Sigmoid colon (tissue), 7 donors: ENCODE results near the gene RILPL2. TPM values are rescaled to one million over a fixed set of nuclear protein-coding genes. Genes with fewer than 3 reads are reported as not detected.

Source experiments
- DNase-seq: peaks from one replicate; pipeline ENCODE4 v3.0.0-alpha.2; 2019
- H3K27ac ChIP-seq, 4 donors: fragments of 200-600 bp; sonication (generic); one replicate each; pipeline ENCODE4 v1.5.1; 2016 to 2019; ENCODE audit warnings: mild to moderate bottlenecking in 1 of 4
- H3K27me3 ChIP-seq, 3 donors: fragments of 200-600 bp; sonication (generic); one replicate each; pipeline ENCODE4 v1.5.1; 2019; ENCODE audit warnings: mild to moderate bottlenecking in 1 of 3
- H3K36me3 ChIP-seq, 4 donors: fragments of 200-600 bp; sonication (generic); one replicate each; pipeline ENCODE4 v1.5.1; 2016 to 2019
- H3K4me1 ChIP-seq, 4 donors: fragments of 200-600 bp; sonication (generic); one replicate each; pipeline ENCODE4 v1.5.1; 2017 to 2019
- H3K4me3 ChIP-seq, 4 donors: fragments of 200-600 bp; sonication (generic); one replicate each; pipeline ENCODE4 v1.5.1; 2017 to 2019; ENCODE audit warnings: mild to moderate bottlenecking in 2 of 4, moderate library complexity in 1 of 4
- H3K9me3 ChIP-seq, 4 donors: fragments of 200-600 bp in 3 of 4; sonication (generic) in 3 of 4; one replicate each; pipeline versions ENCODE4 v1.5.1 to v1.6.1; 2013 to 2019
- EP300 ChIP-seq, 4 donors: sonication (generic); formaldehyde crosslinking; IDR thresholded peaks; one replicate each; pipeline ENCODE4 v1.6.1; 2017; ENCODE audit warnings: antibody characterized with exemption in 4 of 4
- POLR2A ChIP-seq, 2 donors: fragments of 450-650 bp; IDR thresholded peaks; one replicate each; pipeline ENCODE4 v1.6.1; 2016; ENCODE audit warnings: antibody characterized with exemption in 2 of 2, mild to moderate bottlenecking in 2 of 2, moderate library complexity in 2 of 2
- POLR2AphosphoS5 ChIP-seq, 4 donors: sonication (generic); formaldehyde crosslinking; IDR thresholded peaks; one replicate each; pipeline ENCODE4 v1.6.1; 2017; ENCODE audit warnings: antibody characterized with exemption in 4 of 4
- WGBS, 2 donors: extraction: QIAGEN DNeasy Blood & Tissue Kit; methylation state at CpG; one replicate each; pipeline ENCODE4 v1.1.7; 2013; 5-methylcytosine and 5-hydroxymethylcytosine counted together
- intact Hi-C: fragments of 100-400 bp; cut with DNase I; formaldehyde crosslinking; loops from one replicate; pipeline ENCODE4 v1.15.1; 2023
- polyA plus RNA-seq, 3 donors: library from polyadenylated mRNA; stranded (reverse); fragments of 200-250 nt; gene quantifications; one replicate each; pipeline ENCODE4 v1.2.3, GENCODE V29; 2013
- total RNA-seq, 4 donors: library from RNA; depleted of rRNA; stranded (reverse); fragments of >200 nt; gene quantifications; one replicate each; pipeline ENCODE4 v1.1.0, GENCODE V29; 2016
- TF ChIP-seq, protein P1 (sequence below), 4 experiments: fragments of 450-650 bp in 3 of 4; fragments of 200-600 bp in 1 of 4; IDR thresholded peaks; one replicate each; pipeline ENCODE4 v1.5.1; 2016 to 2019; ENCODE audit warnings: antibody characterized with exemption in 4 of 4, mild to moderate bottlenecking in 3 of 4, moderate library complexity in 2 of 4
- donor health status: healthy with polysubstance abuse.
- donor health status: Bipolar disorder and iron deficiency.
- donor health status: healthy.

The RILPL2 gene
- total and polyA plus RNA-seq, 7 donors: 1.6 to 6.5 (median 6.0) TPM

DNA sequence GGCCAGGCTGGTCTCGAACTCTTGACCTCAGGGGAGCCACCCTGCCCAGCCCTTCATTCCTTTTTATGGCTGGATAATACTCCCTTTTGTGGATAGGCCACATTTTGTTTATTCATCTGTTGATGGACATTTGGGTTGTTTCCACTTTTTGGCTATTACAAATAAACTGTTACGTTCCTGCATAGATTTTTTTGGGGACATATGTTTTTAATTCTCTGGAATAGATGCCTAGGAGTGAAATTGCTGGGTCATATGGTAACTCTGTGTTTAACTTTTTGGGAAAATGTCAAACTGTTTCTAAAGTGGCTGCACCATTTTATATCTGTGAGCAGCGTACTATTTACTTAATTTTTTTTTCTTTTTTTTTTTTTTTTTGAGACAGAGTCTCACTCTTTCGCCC is 42.7 kb downstream of the RILPL2 start:
- TF ChIP-seq POLR2AphosphoS5 (IDR thresholded peaks at IDR 0.05): no peak
- no peak for TF ChIP-seq POLR2A (IDR thresholded peaks at IDR 0.05)
- no peak for TF ChIP-seq EP300 (IDR thresholded peaks at IDR 0.05)
- TF ChIP-seq, protein P1, sequence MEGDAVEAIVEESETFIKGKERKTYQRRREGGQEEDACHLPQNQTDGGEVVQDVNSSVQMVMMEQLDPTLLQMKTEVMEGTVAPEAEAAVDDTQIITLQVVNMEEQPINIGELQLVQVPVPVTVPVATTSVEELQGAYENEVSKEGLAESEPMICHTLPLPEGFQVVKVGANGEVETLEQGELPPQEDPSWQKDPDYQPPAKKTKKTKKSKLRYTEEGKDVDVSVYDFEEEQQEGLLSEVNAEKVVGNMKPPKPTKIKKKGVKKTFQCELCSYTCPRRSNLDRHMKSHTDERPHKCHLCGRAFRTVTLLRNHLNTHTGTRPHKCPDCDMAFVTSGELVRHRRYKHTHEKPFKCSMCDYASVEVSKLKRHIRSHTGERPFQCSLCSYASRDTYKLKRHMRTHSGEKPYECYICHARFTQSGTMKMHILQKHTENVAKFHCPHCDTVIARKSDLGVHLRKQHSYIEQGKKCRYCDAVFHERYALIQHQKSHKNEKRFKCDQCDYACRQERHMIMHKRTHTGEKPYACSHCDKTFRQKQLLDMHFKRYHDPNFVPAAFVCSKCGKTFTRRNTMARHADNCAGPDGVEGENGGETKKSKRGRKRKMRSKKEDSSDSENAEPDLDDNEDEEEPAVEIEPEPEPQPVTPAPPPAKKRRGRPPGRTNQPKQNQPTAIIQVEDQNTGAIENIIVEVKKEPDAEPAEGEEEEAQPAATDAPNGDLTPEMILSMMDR (IDR thresholded peaks at IDR 0.05): no peak
- Histone ChIP-seq H3K4me3 (no peak overlapping the region), H3K4me1 (peaks cover 0 to 54% (median 47%) of the 10 kb centered on the region in 4 donors), H3K27ac (no peak overlapping the region), H3K27me3 (no peaks in the 10 kb centered on the region), H3K9me3 (no peaks in the 10 kb centered on the region), H3K36me3 (peaks cover 28 to 74% (median 45%) of the 10 kb centered on the region in 4 donors)
- WGBS, 2 donors: 89 to 93% methylated on average over 4 of the region's 4 CpGs
- no peak for DNase-seq
- intact Hi-C loops: loop anchor here (5.0 kb wide), 1 partner anchor 44 kb away; the partner anchor contains the start of gene RILPL2

GRCh38 chr12:123391546-123392343 is 44.7 kb downstream of the RILPL2 start:
- no peaks in the 10 kb centered on the region for H3K27me3 ChIP-seq
- H3K4me3 ChIP-seq: no peak overlapping the region
- H3K27ac ChIP-seq: peak overlapping the region in 3 of 4 donors; percentile 23 to 82 (median 75)
- intact Hi-C loops: loop anchor here (5.0 kb wide), 1 partner anchor 46 kb away; the partner anchor contains the start of gene RILPL2
- 60 to 78% methylated on average over 8 of the region's 8 CpGs for WGBS, 2 donors
- peaks cover 0 to 42% (median 38%) of the 10 kb centered on the region in 4 donors for H3K4me1 ChIP-seq
- no peak for DNase-seq
- TF ChIP-seq EP300 (IDR thresholded peaks at IDR 0.05) (no peak), POLR2AphosphoS5 (IDR thresholded peaks at IDR 0.05) (no peak), POLR2A (IDR thresholded peaks at IDR 0.05) (no peak)
- TF ChIP-seq, protein P1 (IDR thresholded peaks at IDR 0.05): no peak
- peaks cover 24 to 62% (median 37%) of the 10 kb centered on the region in 4 donors for H3K36me3 ChIP-seq
- H3K9me3 ChIP-seq: no peaks in the 10 kb centered on the region

DNA sequence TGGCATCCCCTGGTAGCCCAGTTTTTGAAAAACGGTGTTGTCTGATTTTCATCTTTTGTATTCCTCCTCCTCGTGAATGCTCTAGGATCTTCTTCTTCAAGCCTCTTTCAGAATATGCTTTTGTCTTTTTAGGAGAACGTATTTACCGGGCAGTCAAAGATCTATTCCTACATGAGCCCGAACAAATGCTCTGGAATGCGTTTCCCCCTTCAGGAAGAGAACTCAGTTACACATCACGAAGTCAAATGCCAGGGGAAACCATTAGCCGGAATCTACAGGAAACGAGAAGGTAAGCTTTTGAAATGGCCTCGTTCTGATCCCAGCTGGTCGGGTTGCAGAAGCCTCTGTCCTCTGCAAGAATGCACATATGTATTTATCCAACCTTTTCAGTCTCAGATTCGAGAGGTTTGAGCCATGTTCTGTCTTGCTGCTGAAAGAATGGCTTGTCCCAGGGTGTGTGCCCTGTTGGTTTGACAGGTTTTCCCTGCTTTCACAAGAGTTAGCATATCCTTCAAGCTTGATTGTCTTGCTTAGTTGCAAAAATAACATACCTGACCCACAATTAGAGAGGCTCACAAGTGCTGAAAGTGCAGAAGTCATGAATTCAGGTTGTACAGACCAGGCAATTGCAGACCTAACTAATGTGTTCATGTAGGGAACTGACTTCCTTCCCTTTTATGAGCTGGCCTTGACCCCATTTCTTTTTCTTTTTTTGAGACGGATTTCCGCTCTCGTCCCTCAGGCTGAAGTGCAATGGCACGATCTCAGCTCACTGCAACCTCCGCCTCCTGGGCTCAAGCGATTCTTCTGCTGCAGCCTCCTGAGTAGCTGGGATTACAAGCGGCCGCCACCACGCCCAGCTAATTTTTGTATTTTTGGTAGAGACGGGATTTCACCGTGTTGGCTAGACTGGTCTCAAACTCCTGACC is 45.7 kb downstream of the RILPL2 start:
- TF ChIP-seq POLR2A (IDR thresholded peaks at IDR 0.05) (no peak), POLR2AphosphoS5 (IDR thresholded peaks at IDR 0.05) (no peak), EP300 (IDR thresholded peaks at IDR 0.05) (no peak)
- TF ChIP-seq, protein P1 (IDR thresholded peaks at IDR 0.05): no peak
- no peaks in the 10 kb centered on the region for H3K27me3 ChIP-seq
- H3K27ac ChIP-seq: peak overlapping the region; percentile 75 to 86 (median 82)
- H3K9me3 ChIP-seq: no peaks in the 10 kb centered on the region
- DNase-seq: no peak
- H3K4me1 ChIP-seq: peaks cover 0 to 39% (median 37%) of the 10 kb centered on the region in 4 donors
- peaks cover 15 to 53% (median 27%) of the 10 kb centered on the region in 4 donors for H3K36me3 ChIP-seq
- peak overlapping the region in 2 of 4 donors; percentile 67 to 70 for H3K4me3 ChIP-seq
- 78 to 89% methylated on average over 23 of the region's 23 CpGs for WGBS, 2 donors
- intact Hi-C loops: loop anchor here (5.0 kb wide), 1 partner anchor 47 kb away; the partner anchor contains the start of gene RILPL2

DNA sequence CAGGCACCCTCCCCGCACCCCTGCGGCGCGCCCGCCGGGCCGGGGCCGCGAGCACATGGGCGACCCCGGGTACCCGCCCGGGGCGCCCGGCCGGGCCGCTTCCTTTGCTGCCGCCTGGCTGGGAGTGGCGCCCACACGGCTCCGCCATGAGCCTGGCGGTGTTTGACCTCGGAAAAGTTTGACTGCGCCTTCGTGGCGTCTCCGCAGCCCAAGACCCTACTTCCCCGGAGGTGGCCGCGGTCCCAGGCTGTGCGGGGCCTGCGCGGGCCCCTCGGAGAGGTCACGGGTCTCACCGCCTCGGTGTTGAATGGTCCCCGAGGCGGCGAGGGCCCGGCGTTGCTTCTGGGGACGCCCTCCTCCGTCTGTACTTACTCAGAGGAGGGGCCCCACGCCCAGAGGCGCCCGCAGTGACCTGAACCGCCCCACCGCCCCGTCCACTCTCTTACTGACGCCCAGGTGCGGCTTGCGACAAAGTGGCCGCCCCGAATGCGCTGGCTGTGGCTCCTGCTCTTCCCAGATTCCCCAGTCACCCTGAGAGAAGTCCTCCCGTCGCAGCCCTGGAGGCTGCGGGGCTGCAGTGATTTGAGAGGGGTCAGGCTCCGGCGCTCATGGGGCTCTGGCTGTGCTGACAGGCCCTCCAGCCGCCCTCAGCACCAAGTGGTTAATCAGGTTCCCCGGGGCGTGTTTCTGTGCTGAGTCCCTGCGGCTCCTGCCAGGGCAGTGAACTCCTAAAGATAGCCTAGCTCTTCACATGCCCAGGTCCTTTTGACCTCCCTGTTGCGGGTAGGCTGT is 46.7 kb downstream of the RILPL2 start:
- H3K4me1 ChIP-seq: peaks cover 0 to 46% (median 40%) of the 10 kb centered on the region in 4 donors
- no peaks in the 10 kb centered on the region for H3K9me3 ChIP-seq
- H3K36me3 ChIP-seq: peaks cover 10 to 43% (median 20%) of the 10 kb centered on the region in 4 donors
- 2 to 8% methylated on average over 66 of the region's 66 CpGs for WGBS, 2 donors
- no peaks in the 10 kb centered on the region for H3K27me3 ChIP-seq
- TF ChIP-seq EP300 (IDR thresholded peaks at IDR 0.05) (no peak), POLR2AphosphoS5 (IDR thresholded peaks at IDR 0.05) (peak in 1 of 4 donors; percentile 16), POLR2A (IDR thresholded peaks at IDR 0.05) (no peak)
- TF ChIP-seq, protein P1 (IDR thresholded peaks at IDR 0.05): no peak
- H3K27ac ChIP-seq: peak overlapping the region; percentile 75 to 86 (median 82)
- intact Hi-C loops: loop anchor here (2.0 to 5.0 kb wide), 2 partner anchors 48 to 119 kb away; partner anchors contain the start of genes CDK2AP1 and RILPL2
- peak overlapping the region; percentile 34 to 75 (median 68) for H3K4me3 ChIP-seq
- DNase-seq: peak; percentile 68
